HCT116 (cell line): ENCODE measurements around the gene EGLN3. TPM values are rescaled to one million over a fixed set of nuclear protein-coding genes. Genes with fewer than 3 reads are reported as not detected.

ENCODE experiments used
- ATAC-seq: fragments of 200-7000 bp; cut with Tn5 transposase; 2 replicates; pipeline ENCODE4 v1.9.1; 2020; ENCODE audit warnings: mild to moderate bottlenecking, moderate library complexity
- BruUV-seq: library from RNA; stranded (reverse); fragments of 400-500 nt; replicated peaks from 2 replicates; lab custom pipeline; 2021; lab: Mats Ljungman, UMichigan
- CTCF ChIA-PET: fragments of 300-600 bp; sonication (Branson Sonifier 250); formaldehyde crosslinking; loops from one replicate; lab custom pipeline; 2021; ENCODE audit warnings: antibody characterized with exemption; lab: Charles Lee
- POLR2A ChIA-PET: fragments of 300-600, 350-600 bp; sonication (Branson Sonifier 250); formaldehyde crosslinking; loops from one replicate; lab custom pipeline; 2021; ENCODE audit warnings: antibody characterized with exemption; lab: Charles Lee
- RAD21 ChIA-PET, 2 experiments: fragments of 300-600 bp; sonication (Branson Sonifier 250); formaldehyde crosslinking; loops; one replicate each; lab custom pipeline; 2023; ENCODE audit warnings: low total read pairs in 2 of 2; ENCODE audit not compliant: uncharacterized antibody in 2 of 2, unreplicated experiment in 2 of 2, low non-redundant PET in 1 of 2; lab: Charles Lee
- DNase-seq: peaks from one replicate; pipeline ENCODE4 v3.0.0-alpha.2; 2010; ENCODE audit warnings: low read depth, low spot score
- H2AFZ ChIP-seq: fragments of 200-600 bp; shearing (Covaris generic), sonication (generic); 2 replicates; pipeline ENCODE4 v1.6.1; 2017; ENCODE audit warnings: low read depth, mixed run types, mixed read lengths, antibody characterized with exemption, low read length; ENCODE audit not compliant: poor library complexity, severe bottlenecking
- H3K27ac ChIP-seq: 2 replicates; pipeline ENCODE4 v1.5.1; 2012; ENCODE audit warnings: low read depth, low read length
- H3K27me3 ChIP-seq: fragments of 200-600 bp; sonication (generic); 2 replicates; pipeline ENCODE4 v1.6.1; 2016; ENCODE audit warnings: mixed run types, low read length, mixed read lengths; ENCODE audit not compliant: insufficient read depth
- H3K36me3 ChIP-seq, 2 experiments: fragments of 200-500 bp in 1 of 2; fragments of 200-600 bp in 1 of 2; sonication (Bioruptor generic) in 1 of 2; sonication (generic) in 1 of 2; 2 replicates each; pipeline versions ENCODE4 v1.5.1 to v1.6.1; 2014 to 2016; ENCODE audit warnings: low read length in 2 of 2, inconsistent platforms in 1 of 2, mixed read lengths in 1 of 2, mixed run types in 1 of 2; ENCODE audit not compliant: insufficient read depth in 2 of 2, control insufficient read depth in 1 of 2
- H3K4me1 ChIP-seq, 2 experiments: fragments of 200-600 bp in 1 of 2; sonication (generic) in 1 of 2; 2 replicates each; pipeline versions ENCODE4 v1.5.1 to v1.6.1; 2012 to 2017; ENCODE audit warnings: low read length in 2 of 2, inconsistent platforms in 1 of 2, mild to moderate bottlenecking in 1 of 2, mixed read lengths in 1 of 2, mixed run types in 1 of 2, moderate library complexity in 1 of 2; ENCODE audit not compliant: insufficient read depth in 2 of 2, control insufficient read depth in 1 of 2
- H3K4me2 ChIP-seq: fragments of 200-600 bp; sonication (generic); 2 replicates; pipeline ENCODE4 v1.6.1; 2017; ENCODE audit warnings: mixed run types, low read length, mixed read lengths
- H3K4me3 ChIP-seq, 2 experiments: fragments of 200-600 bp in 1 of 2; sonication (generic) in 1 of 2; replicated peaks in 1 of 2; 2 replicates each; pipeline ENCODE4 v1.5.1; 2011 to 2016; ENCODE audit warnings: low read length in 2 of 2, control low read depth in 1 of 2, low read depth in 1 of 2, mild to moderate bottlenecking in 1 of 2, mixed read lengths in 1 of 2, mixed run types in 1 of 2
- H3K79me2 ChIP-seq: fragments of 200-600 bp; sonication (generic); 2 replicates; pipeline ENCODE4 v1.6.1; 2017; ENCODE audit warnings: mild to moderate bottlenecking, mixed run types, low read length, moderate library complexity, mixed read lengths; ENCODE audit not compliant: insufficient read depth
- H3K9ac ChIP-seq: fragments of 200-600 bp; sonication (generic); 2 replicates; pipeline ENCODE4 v1.6.1; 2016; ENCODE audit warnings: low read length, mixed read lengths
- H3K9me2 ChIP-seq: fragments of 200-600 bp; sonication (generic), shearing (Covaris generic); 2 replicates; pipeline ENCODE4 v1.6.1; 2017; ENCODE audit warnings: mixed run types, mild to moderate bottlenecking, moderate library complexity; ENCODE audit not compliant: insufficient read depth
- H3K9me3 ChIP-seq, 2 experiments: fragments of 200-500 bp in 1 of 2; fragments of 200-600 bp in 1 of 2; sonication (Bioruptor generic) in 1 of 2; sonication (generic) in 1 of 2; 2 replicates each; pipeline ENCODE4 v1.6.1; 2014 to 2017; ENCODE audit warnings: low read length in 2 of 2, mixed read lengths in 2 of 2, inconsistent platforms in 1 of 2, low read depth in 1 of 2, mild to moderate bottlenecking in 1 of 2, mixed run types in 1 of 2, moderate library complexity in 1 of 2; ENCODE audit not compliant: control insufficient read depth in 1 of 2, insufficient read depth in 1 of 2
- H4K20me1 ChIP-seq: fragments of 200-600 bp; sonication (generic), shearing (Covaris generic); 2 replicates; pipeline ENCODE4 v1.6.1; 2017; ENCODE audit warnings: mixed run types, mild to moderate bottlenecking, moderate library complexity; ENCODE audit not compliant: insufficient read depth
- CTCF ChIP-seq, 3 experiments: fragments of 200-600 bp in 1 of 3; sonication (generic) in 1 of 3; IDR thresholded peaks in 2 of 3; conservative IDR thresholded peaks in 1 of 3; 2 replicates each; pipeline ENCODE4 v1.5.1; 2012 to 2017; ENCODE audit warnings: low read depth in 2 of 3, low read length in 2 of 3, antibody characterized with exemption in 1 of 3, borderline replicate concordance in 1 of 3, control low read depth in 1 of 3, mild to moderate bottlenecking in 1 of 3, mixed read lengths in 1 of 3, mixed run types in 1 of 3, moderate library complexity in 1 of 3; ENCODE audit not compliant: insufficient read depth in 1 of 3
- POLR2A ChIP-seq: IDR thresholded peaks from 2 replicates; pipeline ENCODE4 v1.7.0; 2011; ENCODE audit warnings: borderline replicate concordance; ENCODE audit not compliant: insufficient read depth, insufficient read length; ENCODE audit errors: extremely low read depth
- POLR2AphosphoS5 ChIP-seq: IDR thresholded peaks from 2 replicates; pipeline ENCODE4 v1.6.1; 2011; ENCODE audit warnings: mild to moderate bottlenecking, low read depth, low read length, moderate library complexity
- RAD21 ChIP-seq: IDR thresholded peaks from 2 replicates; pipeline ENCODE4 v1.6.1; 2012; ENCODE audit warnings: low read depth, mild to moderate bottlenecking
- REST ChIP-seq: IDR thresholded peaks from 2 replicates; pipeline ENCODE4 v1.6.1; 2012; ENCODE audit warnings: low read depth
- SP1 ChIP-seq: IDR thresholded peaks from 2 replicates; pipeline ENCODE4 v1.6.1; 2012; ENCODE audit warnings: low read depth
- YY1 ChIP-seq: IDR thresholded peaks from 2 replicates; pipeline ENCODE4 v1.6.1; 2011; ENCODE audit warnings: low read length, low read depth, moderate library complexity, mild to moderate bottlenecking; ENCODE audit not compliant: insufficient replicate concordance; ENCODE audit errors: extremely low read depth
- ZNF274 ChIP-seq: fragments of 200-500 bp; sonication (Bioruptor generic); IDR thresholded peaks from 2 replicates; pipeline ENCODE4 v1.6.1; 2014; ENCODE audit warnings: mild to moderate bottlenecking, low read depth, low read length, inconsistent platforms
- intact Hi-C: fragments of 100-400 bp; cut with micrococcal nuclease; formaldehyde crosslinking; loops from 2 replicates; pipeline ENCODE4 v1.10.0; 2022
- total RNA-seq: library from RNA; stranded (reverse); gene quantifications from one replicate; pipeline ENCODE4 v1.2.1, GENCODE V29; 2021; ENCODE audit not compliant: unreplicated experiment

EGLN3 gene
- total RNA-seq, 1 experiment from 2014 or later = 13.6 TPM

GRCh38 chr14:33900706-33901105 is 50.2 kb downstream of the EGLN3 start:
- no peak for DNase-seq
- POLR2A ChIA-PET = no interaction called here
- CTCF ChIA-PET = no interaction called here
- TF ChIP-seq ZNF274 (no peak), CTCF (IDR thresholded peaks at IDR 0.05 in 2 of 3, conservative IDR thresholded peaks at IDR 0.05 in 1 of 3; ENCODE audit: borderline replicate concordance in 1 of 3, insufficient read depth in 1 of 3, low read depth in 2 of 3, low read length in 2 of 3) (no peak), SP1 (no peak), RAD21 (no peak), REST (no peak), POLR2A (no peak), YY1 (no peak), POLR2AphosphoS5 (no peak)
- TF ChIP-seq, all 23 proteins: peak for 0
- H3K4me1 ChIP-seq = no peaks in the 10 kb centered on the region
- H2AFZ ChIP-seq = no peak overlapping the region
- H3K9me3 ChIP-seq = no peaks in the 10 kb centered on the region
- no peaks in the 10 kb centered on the region for H3K27me3 ChIP-seq
- no peak overlapping the region for H3K27ac ChIP-seq
- ATAC-seq = no peak
- no peaks in the 10 kb centered on the region for H4K20me1 ChIP-seq
- no peaks in the 10 kb centered on the region for H3K36me3 ChIP-seq
- H3K9ac ChIP-seq = no peak overlapping the region
- intact Hi-C loops = no loop called here
- H3K4me3 ChIP-seq = no peak overlapping the region
- H3K79me2 ChIP-seq = no peaks in the 10 kb centered on the region
- BruUV-seq = no TSS peak
- H3K9me2 ChIP-seq = no peaks in the 10 kb centered on the region
- RAD21 ChIA-PET = no interaction called here
- H3K4me2 ChIP-seq = no peak overlapping the region
